IMR-90 (cell line): ENCODE data around the gene DVL1. TPM values are rescaled to one million over a fixed set of nuclear protein-coding genes. Genes with fewer than 3 reads are reported as not detected.
A peak's percentile ranks its signal among the peaks of the same experiment; 100 is the strongest.

Experiments used
- ATAC-seq: fragments of 200-7000 bp; cut with Tn5 transposase; 2 replicates; pipeline ENCODE4 v1.9.1; 2020; ENCODE audit warnings: low read depth, mild to moderate bottlenecking, moderate library complexity
- BruUV-seq: library from RNA; stranded (reverse); fragments of 400-500 nt; replicated peaks from 2 replicates; lab custom pipeline; 2021; lab: Mats Ljungman, UMichigan
- CTCF ChIA-PET: fragments of 300-600 bp; formaldehyde crosslinking; extraction: SDS; loops from one replicate; lab custom pipeline; 2021; ENCODE audit warnings: antibody characterized with exemption; lab: Yijun Ruan, JAX
- POLR2A ChIA-PET: fragments of 300-600 bp; sonication (Branson Sonifier 250); formaldehyde crosslinking; loops from one replicate; lab custom pipeline; 2022; ENCODE audit warnings: antibody characterized with exemption; ENCODE audit not compliant: unreplicated experiment; lab: Charles Lee
- DNase-seq: peaks from one replicate; pipeline ENCODE4 v3.0.0; 2013
- H2AFZ ChIP-seq: replicated peaks from 2 replicates; pipeline ENCODE3; 2013; ENCODE audit warnings: low read length, mild to moderate bottlenecking; ENCODE audit not compliant: poor library complexity
- H2AK5ac ChIP-seq: 2 replicates; pipeline ENCODE4 v1.6.1; 2013; ENCODE audit warnings: low read depth, low read length, inconsistent platforms
- H2AK9ac ChIP-seq: replicated peaks from 2 replicates; pipeline ENCODE3; 2013; ENCODE audit warnings: mild to moderate bottlenecking, low read depth, low read length, moderate library complexity; ENCODE audit not compliant: poor library complexity
- H2BK120ac ChIP-seq: 2 replicates; pipeline ENCODE4 v1.6.1; 2013; ENCODE audit warnings: low read depth, low read length, inconsistent platforms
- H2BK15ac ChIP-seq: 3 replicates; pipeline ENCODE4 v1.6.1; 2013; ENCODE audit warnings: low read depth, low read length, inconsistent platforms
- H2BK20ac ChIP-seq: 2 replicates; pipeline ENCODE4 v1.6.1; 2013; ENCODE audit warnings: low read depth, mild to moderate bottlenecking, inconsistent platforms, low read length, moderate library complexity
- H2BK5ac ChIP-seq: 2 replicates; pipeline ENCODE4 v1.6.1; 2013; ENCODE audit warnings: mild to moderate bottlenecking, low read depth, low read length, inconsistent platforms; ENCODE audit not compliant: poor library complexity, severe bottlenecking
- H3K14ac ChIP-seq: replicated peaks from 2 replicates; pipeline ENCODE4 v1.6.1; 2013; ENCODE audit warnings: low read depth, low read length, inconsistent platforms
- H3K18ac ChIP-seq: 2 replicates; pipeline ENCODE4 v1.6.1; 2013; ENCODE audit warnings: low read depth, low read length, control low read depth
- H3K23ac ChIP-seq: 2 replicates; pipeline ENCODE4 v1.6.1; 2013; ENCODE audit warnings: low read depth, low read length, inconsistent platforms
- H3K27ac ChIP-seq: 2 replicates; pipeline ENCODE4 v1.5.1; 2013; ENCODE audit warnings: mild to moderate bottlenecking, control low read depth, low read length; ENCODE audit not compliant: insufficient read depth
- H3K27me3 ChIP-seq: 2 replicates; pipeline ENCODE4 v1.6.1; 2013; ENCODE audit warnings: low read length; ENCODE audit not compliant: control insufficient read depth, insufficient read depth
- H3K36me3 ChIP-seq: 2 replicates; pipeline ENCODE4 v1.6.1; 2013; ENCODE audit warnings: low read length, mixed read lengths; ENCODE audit not compliant: control insufficient read depth, insufficient read depth
- H3K4ac ChIP-seq: 2 replicates; pipeline ENCODE4 v1.6.1; 2013; ENCODE audit warnings: low read depth, low read length, inconsistent platforms
- H3K4me1 ChIP-seq: 2 replicates; pipeline ENCODE4 v1.6.1; 2013; ENCODE audit warnings: low read length, mixed read lengths; ENCODE audit not compliant: control insufficient read depth, insufficient read depth
- H3K4me2 ChIP-seq: 2 replicates; pipeline ENCODE4 v1.6.1; 2013; ENCODE audit warnings: low read depth, mild to moderate bottlenecking, control low read depth, low read length, moderate library complexity
- H3K4me3 ChIP-seq: 2 replicates; pipeline ENCODE4 v1.5.1; 2013; ENCODE audit warnings: low read depth, mild to moderate bottlenecking, control low read depth, low read length, moderate library complexity; ENCODE audit not compliant: insufficient read depth
- H3K56ac ChIP-seq: 2 replicates; pipeline ENCODE4 v1.6.1; 2013; ENCODE audit warnings: low read length, inconsistent platforms; ENCODE audit not compliant: insufficient read depth; ENCODE audit errors: extremely low read depth
- H3K79me1 ChIP-seq, 2 experiments: 2 replicates each; pipeline ENCODE4 v1.6.1; 2013; ENCODE audit warnings: low read length in 2 of 2, inconsistent platforms in 1 of 2, low read depth in 1 of 2
- H3K9ac ChIP-seq: 2 replicates; pipeline ENCODE4 v1.6.1; 2013; ENCODE audit warnings: low read depth, low read length, control low read depth
- H3K9me1 ChIP-seq: 2 replicates; pipeline ENCODE4 v1.6.1; 2013; ENCODE audit warnings: low read length, inconsistent platforms; ENCODE audit not compliant: insufficient read depth
- H3K9me3 ChIP-seq: 2 replicates; pipeline ENCODE4 v1.6.1; 2013; ENCODE audit warnings: low read length; ENCODE audit not compliant: control insufficient read depth, insufficient read depth
- H4K20me1 ChIP-seq: 2 replicates; pipeline ENCODE4 v1.6.1; 2013; ENCODE audit warnings: low read length, inconsistent platforms; ENCODE audit not compliant: insufficient read depth
- H4K5ac ChIP-seq: 2 replicates; pipeline ENCODE4 v1.6.1; 2013; ENCODE audit warnings: mild to moderate bottlenecking, low read depth, low read length, control low read depth
- H4K8ac ChIP-seq, 2 experiments: 2 replicates each; pipeline ENCODE4 v1.6.1; 2013; ENCODE audit warnings: low read depth in 2 of 2, low read length in 2 of 2, control low read depth in 1 of 2, inconsistent platforms in 1 of 2
- H4K91ac ChIP-seq: 2 replicates; pipeline ENCODE4 v1.6.1; 2013; ENCODE audit warnings: low read depth, low read length, inconsistent platforms; ENCODE audit not compliant: insufficient read depth
- BHLHE40 ChIP-seq: fragments of 150-350 bp; IDR thresholded peaks from 2 replicates; pipeline ENCODE4 v1.6.1; 2016; ENCODE audit warnings: mild to moderate bottlenecking, low read depth, low read length
- CEBPB ChIP-seq: IDR thresholded peaks from 2 replicates; pipeline ENCODE4 v1.6.1; 2012; ENCODE audit warnings: low read depth, low read length, improper control_type of control experiment
- CHD1 ChIP-seq: IDR thresholded peaks from 2 replicates; pipeline ENCODE4 v1.6.1; 2012; ENCODE audit warnings: low read depth, low read length, improper control_type of control experiment
- FOS ChIP-seq: fragments of 150-350 bp; IDR thresholded peaks from 2 replicates; pipeline ENCODE4 v1.6.1; 2016; ENCODE audit warnings: low read depth, low read length
- MAFK ChIP-seq: IDR thresholded peaks from 2 replicates; pipeline ENCODE4 v1.6.1; 2012; ENCODE audit warnings: low read depth, low read length, improper control_type of control experiment
- MAZ ChIP-seq: IDR thresholded peaks from 2 replicates; pipeline ENCODE4 v1.6.1; 2012; ENCODE audit warnings: low read depth, mild to moderate bottlenecking, low read length, improper control_type of control experiment, moderate library complexity, borderline replicate concordance
- MXI1 ChIP-seq: IDR thresholded peaks from 2 replicates; pipeline ENCODE4 v1.6.1; 2012; ENCODE audit warnings: low read depth, mild to moderate bottlenecking, low read length, moderate library complexity, borderline replicate concordance
- NFE2L2 ChIP-seq: fragments of 150-350 bp; IDR thresholded peaks from 2 replicates; pipeline ENCODE4 v1.6.1; 2016; ENCODE audit warnings: low read depth, mild to moderate bottlenecking, low read length
- POLR2A ChIP-seq: IDR thresholded peaks from 2 replicates; pipeline ENCODE4 v1.6.1; 2012; ENCODE audit warnings: mild to moderate bottlenecking, low read depth, low read length
- RAD21 ChIP-seq: IDR thresholded peaks from 2 replicates; pipeline ENCODE4 v1.6.1; 2012; ENCODE audit warnings: low read length, improper control_type of control experiment
- RFX5 ChIP-seq: IDR thresholded peaks from 2 replicates; pipeline ENCODE4 v1.8.0; 2012; ENCODE audit warnings: low read depth, mild to moderate bottlenecking, low read length, moderate library complexity
- SMC3 ChIP-seq: fragments of 150-350 bp; IDR thresholded peaks from 2 replicates; pipeline ENCODE4 v1.6.1; 2016; ENCODE audit warnings: low read depth, mild to moderate bottlenecking, antibody characterized with exemption, low read length, moderate library complexity
- WGBS, 2 experiments: methylation state at CpG; one replicate each; pipeline versions ENCODE4 v1.1.5 to v1.1.7; 2013; ENCODE audit warnings: missing lambda C conversion rate in 2 of 2; ENCODE audit not compliant: insufficient read length in 1 of 2; ENCODE audit errors: extremely low coverage in 2 of 2; 5-methylcytosine and 5-hydroxymethylcytosine counted together
- dilution Hi-C: fragments of 300-500 bp; cut with HindIII; formaldehyde crosslinking; loops from one replicate; pipeline ENCODE4 v1.14.3; 2018; ENCODE audit warnings: low sequenced_read_pairs; ENCODE audit not compliant: unreplicated experiment
- in situ Hi-C: fragments of 300-500 bp; cut with MboI; formaldehyde crosslinking; loops from 3 replicates; pipeline ENCODE4 v1.14.3; 2019; ENCODE audit warnings: low sequenced_read_pairs, inconsistent platforms, mixed read lengths
- intact Hi-C: fragments of 100-400 bp; cut with micrococcal nuclease; formaldehyde crosslinking; loops from 2 replicates; pipeline ENCODE4 v1.10.0; 2022
- polyA plus RNA-seq, 3 experiments: library from polyadenylated mRNA; depleted of rRNA; stranded (reverse); fragments of >200 nt; gene quantifications; 2 replicates each; pipeline ENCODE4 v1.2.3, GENCODE V29; 2012; ENCODE audit warnings: low replicate concordance in 1 of 3
- total RNA-seq: library from RNA; depleted of rRNA; stranded (reverse); fragments of >200 nt; gene quantifications from 2 replicates; pipeline ENCODE4 v1.2.3, GENCODE V29; 2012
- TF ChIP-seq, protein P1 (sequence below): fragments of 150-350 bp; IDR thresholded peaks from 2 replicates; pipeline ENCODE4 v1.6.1; 2016; ENCODE audit warnings: low read depth, mild to moderate bottlenecking, low read length, moderate library complexity, borderline replicate concordance
- TF ChIP-seq, protein P2 (sequence below): conservative IDR thresholded peaks from 2 replicates; pipeline ENCODE4 v1.5.1; 2012; ENCODE audit warnings: mild to moderate bottlenecking, low read depth, low read length, improper control_type of control experiment
- TF ChIP-seq, protein P3 (sequence below): fragments of 150-350 bp; IDR thresholded peaks from 2 replicates; pipeline ENCODE4 v1.6.1; 2017; ENCODE audit warnings: mild to moderate bottlenecking, antibody characterized with exemption, low read length, low read depth

Gene DVL1
- total and polyA plus RNA-seq, 2 of the 4 experiments (the other 2 are of a cell fraction) = 27.2 to 35.9 TPM

DNA sequence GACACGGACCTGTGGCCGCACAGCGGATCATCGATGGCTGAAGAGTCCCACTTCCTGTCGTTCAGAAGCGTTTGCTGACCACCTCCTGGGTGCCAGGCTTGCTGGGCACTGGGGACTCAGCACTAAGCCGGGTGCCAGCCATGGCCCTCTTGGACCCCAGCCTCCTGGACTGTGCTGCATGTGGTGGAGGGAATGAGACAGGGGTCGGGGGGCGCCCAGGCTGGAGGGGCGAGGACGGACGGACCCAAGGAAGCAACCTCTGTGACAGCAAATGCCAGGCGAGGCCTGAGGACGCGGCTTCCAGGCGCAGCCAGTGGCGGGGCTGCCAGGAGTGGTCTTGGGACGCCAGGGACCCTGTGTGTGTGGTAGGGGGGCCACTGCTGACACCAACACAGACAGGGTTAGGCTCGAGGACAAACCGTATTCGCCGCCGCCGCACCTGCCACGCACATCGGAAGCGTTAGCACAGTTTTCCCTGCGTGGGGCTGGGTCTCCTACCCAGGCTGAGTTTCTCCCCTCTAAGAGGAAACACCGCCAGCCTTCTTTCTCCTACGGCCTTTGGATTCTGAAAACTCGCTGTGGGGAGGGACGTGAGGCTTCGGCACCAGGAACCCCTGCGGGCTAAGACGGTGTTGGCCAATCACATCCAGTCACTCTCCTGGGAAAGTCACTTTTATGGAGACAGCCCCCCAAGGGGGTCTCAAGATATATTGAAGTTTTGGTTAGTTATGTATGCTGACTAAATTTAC lies 12.2 kb upstream of the DVL1 start:
- in situ Hi-C loops (no loop called here), intact Hi-C loops (no loop called here), dilution Hi-C loops (no loop called here)
- Histone ChIP-seq H2AFZ (peak overlapping the region; percentile 93), H3K27me3 (no peaks in the 10 kb centered on the region), H2AK5ac (peak overlapping the region; percentile 100), H3K79me1 (peaks cover 4 to 22% of the 10 kb centered on the region in 2 experiments; a peak in 3 of 4 replicates), H4K20me1 (peaks cover 6% of the 10 kb centered on the region), H2BK15ac (peak overlapping the region; percentile 99), H3K9ac (peak overlapping the region; percentile 41), H3K4me1 (peaks cover 31% of the 10 kb centered on the region), H2BK20ac (peak overlapping the region; percentile 99), H4K5ac (peak overlapping the region; percentile 88), H2BK5ac (peak overlapping the region; percentile 98), H2AK9ac (peak overlapping the region; percentile 94), H3K18ac (peak overlapping the region; percentile 92), H3K27ac (peak overlapping the region; percentile 88), H4K91ac (peak overlapping the region; percentile 99), H3K4me2 (peak overlapping the region; percentile 71), H3K23ac (peak overlapping the region; percentile 98), H2BK120ac (peak overlapping the region; percentile 99), H3K9me3 (no peaks in the 10 kb centered on the region), H3K9me1 (peaks cover 15% of the 10 kb centered on the region), H3K14ac (peak overlapping the region; percentile 98), H3K4ac (peak overlapping the region; percentile 100), H4K8ac (peak overlapping the region; percentile 84 to 99), H3K56ac (peak overlapping the region; percentile 85), H3K4me3 (no peak overlapping the region), H3K36me3 (peaks cover 4% of the 10 kb centered on the region; the same call in 1 of the 2 replicates)
- DNase-seq = no peak
- BruUV-seq = no TSS peak
- WGBS, 2 experiments = 80% methylated on average over 11 of the region's 35 CpGs; no CpG with 5 or more reads in 1 of the 2 experiments
- ChIA-PET POLR2A (no interaction called here), CTCF (no interaction called here)
- TF ChIP-seq FOS (no peak), BHLHE40 (no peak), MAFK (no peak), POLR2A (no peak), CHD1 (no peak), NFE2L2 (no peak), CEBPB (no peak), MXI1 (no peak), RFX5 (no peak), MAZ (no peak), SMC3 (no peak), RAD21 (no peak)
- TF ChIP-seq, protein P1, sequence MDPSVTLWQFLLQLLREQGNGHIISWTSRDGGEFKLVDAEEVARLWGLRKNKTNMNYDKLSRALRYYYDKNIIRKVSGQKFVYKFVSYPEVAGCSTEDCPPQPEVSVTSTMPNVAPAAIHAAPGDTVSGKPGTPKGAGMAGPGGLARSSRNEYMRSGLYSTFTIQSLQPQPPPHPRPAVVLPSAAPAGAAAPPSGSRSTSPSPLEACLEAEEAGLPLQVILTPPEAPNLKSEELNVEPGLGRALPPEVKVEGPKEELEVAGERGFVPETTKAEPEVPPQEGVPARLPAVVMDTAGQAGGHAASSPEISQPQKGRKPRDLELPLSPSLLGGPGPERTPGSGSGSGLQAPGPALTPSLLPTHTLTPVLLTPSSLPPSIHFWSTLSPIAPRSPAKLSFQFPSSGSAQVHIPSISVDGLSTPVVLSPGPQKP = no peak
- TF ChIP-seq, protein P2, sequence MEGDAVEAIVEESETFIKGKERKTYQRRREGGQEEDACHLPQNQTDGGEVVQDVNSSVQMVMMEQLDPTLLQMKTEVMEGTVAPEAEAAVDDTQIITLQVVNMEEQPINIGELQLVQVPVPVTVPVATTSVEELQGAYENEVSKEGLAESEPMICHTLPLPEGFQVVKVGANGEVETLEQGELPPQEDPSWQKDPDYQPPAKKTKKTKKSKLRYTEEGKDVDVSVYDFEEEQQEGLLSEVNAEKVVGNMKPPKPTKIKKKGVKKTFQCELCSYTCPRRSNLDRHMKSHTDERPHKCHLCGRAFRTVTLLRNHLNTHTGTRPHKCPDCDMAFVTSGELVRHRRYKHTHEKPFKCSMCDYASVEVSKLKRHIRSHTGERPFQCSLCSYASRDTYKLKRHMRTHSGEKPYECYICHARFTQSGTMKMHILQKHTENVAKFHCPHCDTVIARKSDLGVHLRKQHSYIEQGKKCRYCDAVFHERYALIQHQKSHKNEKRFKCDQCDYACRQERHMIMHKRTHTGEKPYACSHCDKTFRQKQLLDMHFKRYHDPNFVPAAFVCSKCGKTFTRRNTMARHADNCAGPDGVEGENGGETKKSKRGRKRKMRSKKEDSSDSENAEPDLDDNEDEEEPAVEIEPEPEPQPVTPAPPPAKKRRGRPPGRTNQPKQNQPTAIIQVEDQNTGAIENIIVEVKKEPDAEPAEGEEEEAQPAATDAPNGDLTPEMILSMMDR = no peak
- TF ChIP-seq, protein P3, sequence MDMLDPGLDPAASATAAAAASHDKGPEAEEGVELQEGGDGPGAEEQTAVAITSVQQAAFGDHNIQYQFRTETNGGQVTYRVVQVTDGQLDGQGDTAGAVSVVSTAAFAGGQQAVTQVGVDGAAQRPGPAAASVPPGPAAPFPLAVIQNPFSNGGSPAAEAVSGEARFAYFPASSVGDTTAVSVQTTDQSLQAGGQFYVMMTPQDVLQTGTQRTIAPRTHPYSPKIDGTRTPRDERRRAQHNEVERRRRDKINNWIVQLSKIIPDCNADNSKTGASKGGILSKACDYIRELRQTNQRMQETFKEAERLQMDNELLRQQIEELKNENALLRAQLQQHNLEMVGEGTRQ = no peak
- ATAC-seq = no peak
